Ishikawa (cell line): ENCODE results near the gene RGMA.

Experiments used
- CEBPB ChIP-seq: IDR thresholded peaks from 2 replicates; pipeline ENCODE4 v1.6.1; 2012
- CREB1 ChIP-seq: IDR thresholded peaks from 2 replicates; pipeline ENCODE4 v1.6.1; 2012; ENCODE audit warnings: low read depth
- EGR1 ChIP-seq: IDR thresholded peaks from 2 replicates; pipeline ENCODE4 v1.6.1; 2012
- EP300 ChIP-seq: IDR thresholded peaks from 2 replicates; pipeline ENCODE4 v1.6.1; 2012; ENCODE audit warnings: borderline replicate concordance
- FOXM1 ChIP-seq: IDR thresholded peaks from 2 replicates; pipeline ENCODE4 v1.6.1; 2012; ENCODE audit warnings: low read depth, borderline replicate concordance
- NFIC ChIP-seq: IDR thresholded peaks from 2 replicates; pipeline ENCODE4 v1.6.1; 2012
- RAD21 ChIP-seq: IDR thresholded peaks from 2 replicates; pipeline ENCODE4 v1.6.1; 2012; ENCODE audit warnings: low read depth
- TAF1 ChIP-seq: IDR thresholded peaks from 2 replicates; pipeline ENCODE4 v1.6.1; 2012; ENCODE audit warnings: low read depth, mild to moderate bottlenecking
- TCF12 ChIP-seq: IDR thresholded peaks from 2 replicates; pipeline ENCODE4 v1.6.1; 2012; ENCODE audit warnings: low read depth
- TEAD4 ChIP-seq: IDR thresholded peaks from 2 replicates; pipeline ENCODE4 v1.6.1; 2012
- YY1 ChIP-seq: IDR thresholded peaks from 2 replicates; pipeline ENCODE4 v1.6.1; 2012; ENCODE audit warnings: low read depth
- ZBTB7A ChIP-seq: IDR thresholded peaks from 2 replicates; pipeline ENCODE4 v1.6.1; 2012; ENCODE audit warnings: low read depth
- TF ChIP-seq, protein P1 (sequence below): IDR thresholded peaks from 2 replicates; pipeline ENCODE4 v1.6.1; 2012
- TF ChIP-seq, protein P2 (sequence below): IDR thresholded peaks from 2 replicates; pipeline ENCODE4 v1.6.1; 2012; ENCODE audit warnings: low read depth, mild to moderate bottlenecking
- TF ChIP-seq, protein P3 (sequence below): IDR thresholded peaks from 2 replicates; pipeline ENCODE4 v1.6.1; 2012

Gene RGMA

DNA sequence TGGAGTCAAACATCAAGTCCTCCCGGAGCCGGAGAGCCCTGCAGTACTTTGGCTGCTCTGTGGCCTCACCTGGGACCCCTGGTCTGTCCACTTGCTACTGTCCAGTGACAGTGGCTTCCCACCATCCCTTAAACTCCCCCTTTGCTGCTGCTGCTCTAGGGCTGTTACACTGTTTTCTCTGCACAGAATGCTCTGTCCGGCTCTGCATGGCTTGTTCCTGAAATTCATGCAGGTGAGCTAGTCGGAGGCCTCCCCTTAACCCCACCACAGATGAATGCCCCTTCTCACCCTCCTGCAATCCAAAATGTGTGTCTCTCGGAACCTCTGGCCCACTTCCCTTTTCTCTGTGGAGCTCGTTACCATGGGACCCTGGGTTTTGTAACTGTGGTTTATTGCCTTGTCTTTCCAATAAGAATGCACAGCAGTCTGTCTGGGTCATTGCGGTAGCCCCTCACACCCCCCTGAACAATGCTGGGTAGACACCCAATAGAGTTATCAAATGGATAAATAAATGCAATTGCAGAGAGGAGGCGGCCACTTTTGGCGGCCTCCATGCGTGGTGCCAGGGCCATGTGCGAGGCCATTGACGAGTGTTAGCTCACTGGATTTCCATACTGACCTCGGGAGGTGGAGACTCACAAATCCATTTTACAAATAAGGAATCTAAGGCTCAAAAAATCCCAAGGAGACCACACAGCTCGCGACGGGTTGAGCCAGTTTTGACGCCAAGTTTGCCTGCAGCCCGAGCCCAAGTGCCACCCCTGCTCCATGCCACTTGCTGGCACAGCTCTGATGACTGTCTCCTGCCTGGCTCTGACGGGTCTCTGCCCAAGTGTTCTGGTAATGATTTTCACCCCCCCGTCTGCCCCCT is 48.5 kb downstream of the RGMA start:
- TF ChIP-seq ZBTB7A (no peak), TCF12 (no peak), RAD21 (no peak), FOXM1 (no peak), CREB1 (no peak), TAF1 (no peak), EGR1 (no peak), YY1 (no peak), EP300 (no peak), CEBPB (no peak), TEAD4 (no peak), NFIC (no peak)
- TF ChIP-seq, protein P1, sequence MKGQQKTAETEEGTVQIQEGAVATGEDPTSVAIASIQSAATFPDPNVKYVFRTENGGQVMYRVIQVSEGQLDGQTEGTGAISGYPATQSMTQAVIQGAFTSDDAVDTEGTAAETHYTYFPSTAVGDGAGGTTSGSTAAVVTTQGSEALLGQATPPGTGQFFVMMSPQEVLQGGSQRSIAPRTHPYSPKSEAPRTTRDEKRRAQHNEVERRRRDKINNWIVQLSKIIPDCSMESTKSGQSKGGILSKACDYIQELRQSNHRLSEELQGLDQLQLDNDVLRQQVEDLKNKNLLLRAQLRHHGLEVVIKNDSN, result no peak
- TF ChIP-seq, protein P2, sequence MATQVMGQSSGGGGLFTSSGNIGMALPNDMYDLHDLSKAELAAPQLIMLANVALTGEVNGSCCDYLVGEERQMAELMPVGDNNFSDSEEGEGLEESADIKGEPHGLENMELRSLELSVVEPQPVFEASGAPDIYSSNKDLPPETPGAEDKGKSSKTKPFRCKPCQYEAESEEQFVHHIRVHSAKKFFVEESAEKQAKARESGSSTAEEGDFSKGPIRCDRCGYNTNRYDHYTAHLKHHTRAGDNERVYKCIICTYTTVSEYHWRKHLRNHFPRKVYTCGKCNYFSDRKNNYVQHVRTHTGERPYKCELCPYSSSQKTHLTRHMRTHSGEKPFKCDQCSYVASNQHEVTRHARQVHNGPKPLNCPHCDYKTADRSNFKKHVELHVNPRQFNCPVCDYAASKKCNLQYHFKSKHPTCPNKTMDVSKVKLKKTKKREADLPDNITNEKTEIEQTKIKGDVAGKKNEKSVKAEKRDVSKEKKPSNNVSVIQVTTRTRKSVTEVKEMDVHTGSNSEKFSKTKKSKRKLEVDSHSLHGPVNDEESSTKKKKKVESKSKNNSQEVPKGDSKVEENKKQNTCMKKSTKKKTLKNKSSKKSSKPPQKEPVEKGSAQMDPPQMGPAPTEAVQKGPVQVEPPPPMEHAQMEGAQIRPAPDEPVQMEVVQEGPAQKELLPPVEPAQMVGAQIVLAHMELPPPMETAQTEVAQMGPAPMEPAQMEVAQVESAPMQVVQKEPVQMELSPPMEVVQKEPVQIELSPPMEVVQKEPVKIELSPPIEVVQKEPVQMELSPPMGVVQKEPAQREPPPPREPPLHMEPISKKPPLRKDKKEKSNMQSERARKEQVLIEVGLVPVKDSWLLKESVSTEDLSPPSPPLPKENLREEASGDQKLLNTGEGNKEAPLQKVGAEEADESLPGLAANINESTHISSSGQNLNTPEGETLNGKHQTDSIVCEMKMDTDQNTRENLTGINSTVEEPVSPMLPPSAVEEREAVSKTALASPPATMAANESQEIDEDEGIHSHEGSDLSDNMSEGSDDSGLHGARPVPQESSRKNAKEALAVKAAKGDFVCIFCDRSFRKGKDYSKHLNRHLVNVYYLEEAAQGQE, result no peak
- TF ChIP-seq, protein P3, sequence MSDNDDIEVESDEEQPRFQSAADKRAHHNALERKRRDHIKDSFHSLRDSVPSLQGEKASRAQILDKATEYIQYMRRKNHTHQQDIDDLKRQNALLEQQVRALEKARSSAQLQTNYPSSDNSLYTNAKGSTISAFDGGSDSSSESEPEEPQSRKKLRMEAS, result no peak

DNA sequence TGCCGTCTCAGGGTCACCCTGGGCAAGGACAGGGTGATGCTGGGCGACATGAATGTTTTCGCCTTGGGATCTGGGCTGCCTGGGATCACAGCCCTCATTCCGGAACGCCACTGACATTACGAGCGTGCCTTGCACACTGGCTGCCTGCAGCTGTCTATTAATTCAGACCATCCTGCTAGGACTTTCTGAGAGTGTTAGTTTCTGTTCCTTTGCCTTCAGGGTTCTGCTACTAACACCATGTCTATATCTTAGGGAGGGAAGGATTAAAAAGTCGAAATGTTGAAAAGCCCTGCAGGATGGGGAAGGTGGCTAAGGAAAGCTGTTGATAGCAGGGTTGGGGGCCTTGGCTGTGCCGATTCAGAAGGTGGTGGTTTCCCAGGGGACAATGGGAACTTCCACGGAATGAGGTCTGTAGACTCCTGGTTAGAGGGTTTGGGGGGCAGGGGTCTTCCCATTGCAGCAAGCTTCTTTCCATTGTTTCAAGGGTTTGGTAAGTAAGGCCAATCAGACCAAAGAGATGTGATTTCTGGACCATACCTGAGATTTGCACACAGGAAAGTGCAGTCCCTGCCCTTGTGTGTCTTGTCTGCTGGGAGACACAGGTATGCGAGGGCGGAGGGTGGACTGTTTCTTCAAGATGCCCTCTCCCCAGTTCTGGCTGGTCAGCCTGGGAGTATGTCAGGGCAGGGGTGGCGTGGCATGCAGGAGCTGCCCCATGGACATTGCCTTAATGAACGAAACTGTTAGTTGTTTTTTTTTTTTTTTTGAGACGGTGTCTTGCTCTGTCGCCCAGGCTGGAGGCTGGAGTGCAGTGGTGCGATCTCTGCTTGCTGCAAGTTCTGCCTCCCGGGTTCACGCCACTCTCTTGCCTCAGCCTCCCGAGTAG is 50.9 kb downstream of the RGMA start:
- TF ChIP-seq TEAD4, result no peak
- no peak for TF ChIP-seq TAF1
- TF ChIP-seq FOXM1, result no peak
- TF ChIP-seq, protein P3, result no peak
- TF ChIP-seq TCF12, result no peak
- no peak for TF ChIP-seq ZBTB7A
- TF ChIP-seq EGR1, result no peak
- TF ChIP-seq CREB1, result no peak
- no peak for TF ChIP-seq RAD21
- TF ChIP-seq, protein P2, result no peak
- no peak for TF ChIP-seq YY1
- no peak for TF ChIP-seq NFIC
- TF ChIP-seq, protein P1, result no peak
- TF ChIP-seq CEBPB, result no peak
- no peak for TF ChIP-seq EP300

DNA sequence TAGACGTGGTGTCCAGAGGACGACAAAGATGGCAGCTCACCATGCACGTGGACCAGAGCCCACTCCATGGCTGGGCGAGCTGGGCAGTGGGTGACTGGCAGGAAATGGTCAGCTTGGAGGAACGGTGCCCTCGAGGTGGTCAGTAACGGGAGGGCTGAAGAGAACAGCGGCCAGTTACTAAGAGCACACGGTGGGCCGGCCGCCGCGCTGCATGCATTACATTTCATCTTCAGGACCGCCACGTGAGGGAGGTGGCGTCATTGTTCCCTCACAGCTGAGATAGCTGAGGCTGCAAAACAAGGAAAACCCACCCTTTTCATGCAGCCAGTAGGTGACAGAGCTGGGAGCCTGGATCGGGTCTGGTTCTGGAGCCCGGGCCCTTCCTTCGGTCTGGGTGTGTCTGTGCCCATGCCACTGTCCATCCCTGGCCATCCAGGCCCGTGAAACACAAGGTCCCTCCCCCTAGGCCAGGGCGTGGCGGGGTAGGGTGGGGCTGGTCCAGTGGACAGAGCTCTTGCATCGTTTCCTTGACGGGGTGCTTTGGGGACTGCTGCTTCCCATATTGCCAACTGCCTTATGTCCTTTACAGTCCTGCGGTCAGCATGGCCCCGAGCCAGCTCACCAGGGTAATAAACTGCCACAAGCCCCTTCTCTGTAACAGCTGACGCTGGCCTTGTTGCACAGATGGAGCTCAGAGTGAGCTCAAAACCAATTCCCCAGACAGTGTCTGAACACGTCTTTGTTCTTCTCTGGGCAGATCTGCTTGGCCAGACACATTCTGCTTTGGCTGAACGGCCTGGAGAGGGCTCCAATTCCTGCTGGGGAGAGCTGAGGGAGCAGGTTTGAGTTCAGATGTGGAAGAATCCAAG is 51.8 kb downstream of the RGMA start:
- TF ChIP-seq CEBPB (no peak), RAD21 (0 out of 2 replicates have a peak, but pooled peaks have one; percentile 6), NFIC (no peak)

DNA sequence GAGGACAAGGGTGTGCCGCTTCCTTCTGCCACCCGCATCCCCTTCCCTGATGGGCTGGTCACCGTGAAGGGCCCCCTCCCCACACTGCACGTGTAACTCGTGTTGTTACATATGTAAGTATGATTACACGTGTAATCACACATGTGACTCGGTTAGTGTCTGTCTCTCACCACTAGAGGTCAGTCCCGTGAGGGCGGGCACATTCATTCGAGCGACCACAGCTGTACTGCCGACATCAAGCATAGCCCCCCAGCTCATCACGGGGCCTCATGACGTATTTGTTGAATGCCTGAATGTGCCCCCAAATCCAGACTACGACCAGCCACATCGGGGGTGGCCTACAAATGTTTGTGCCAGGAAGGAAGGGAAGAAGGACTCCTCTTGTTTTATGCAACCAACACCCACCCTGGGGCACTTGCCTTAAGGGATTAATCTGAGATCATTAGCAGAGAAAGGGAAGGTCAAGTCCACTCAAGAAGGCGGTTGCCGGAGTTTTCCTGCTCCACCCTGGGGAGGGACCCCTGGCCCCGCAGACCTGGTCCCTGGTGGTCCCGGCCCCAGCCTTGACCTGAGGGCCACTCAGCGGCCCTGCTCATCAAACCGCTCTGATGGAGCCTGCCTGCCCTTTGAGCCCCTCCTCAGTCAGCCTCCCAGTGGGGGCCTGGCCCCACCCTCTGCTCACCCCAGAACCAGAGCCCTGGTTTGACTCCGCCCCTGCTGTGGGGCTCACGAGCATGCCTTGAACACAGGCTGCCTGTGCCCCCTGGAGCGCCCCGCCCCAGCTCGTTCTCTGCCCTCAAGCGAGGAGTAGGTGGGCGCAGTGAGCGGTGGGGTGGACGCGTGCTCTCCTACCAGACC is 52.8 kb downstream of the RGMA start:
- TF ChIP-seq, protein P3, result peak; percentile 43
- TF ChIP-seq RAD21 (peak; percentile 59), FOXM1 (no peak)
- TF ChIP-seq, protein P1, result 0 out of 2 replicates have a peak, but pooled peaks have one; percentile 35
- TF ChIP-seq, protein P2, result no peak
